ENCODE results near the gene TMOD3.

The TMOD3 gene

DNA sequence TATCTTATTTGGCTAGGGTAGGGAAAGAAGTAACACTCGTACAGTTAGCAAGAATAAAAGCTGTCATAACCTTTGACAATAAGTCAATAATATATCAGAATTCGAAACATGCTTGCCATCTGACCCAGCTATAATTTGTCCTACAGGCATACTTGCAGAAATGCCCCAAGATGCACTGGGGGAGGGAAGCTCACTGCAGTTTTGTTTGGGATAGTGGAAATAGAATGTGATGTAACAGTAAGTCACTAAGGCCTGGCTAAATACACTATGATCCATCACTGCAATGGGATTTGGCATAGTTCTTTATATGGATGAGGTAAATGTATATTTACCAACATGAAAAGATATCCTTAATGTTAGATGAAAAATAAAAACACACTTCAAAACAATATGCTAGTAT is 25.5 kb upstream of the TMOD3 start:
- TF ChIP-seq, protein P1, sequence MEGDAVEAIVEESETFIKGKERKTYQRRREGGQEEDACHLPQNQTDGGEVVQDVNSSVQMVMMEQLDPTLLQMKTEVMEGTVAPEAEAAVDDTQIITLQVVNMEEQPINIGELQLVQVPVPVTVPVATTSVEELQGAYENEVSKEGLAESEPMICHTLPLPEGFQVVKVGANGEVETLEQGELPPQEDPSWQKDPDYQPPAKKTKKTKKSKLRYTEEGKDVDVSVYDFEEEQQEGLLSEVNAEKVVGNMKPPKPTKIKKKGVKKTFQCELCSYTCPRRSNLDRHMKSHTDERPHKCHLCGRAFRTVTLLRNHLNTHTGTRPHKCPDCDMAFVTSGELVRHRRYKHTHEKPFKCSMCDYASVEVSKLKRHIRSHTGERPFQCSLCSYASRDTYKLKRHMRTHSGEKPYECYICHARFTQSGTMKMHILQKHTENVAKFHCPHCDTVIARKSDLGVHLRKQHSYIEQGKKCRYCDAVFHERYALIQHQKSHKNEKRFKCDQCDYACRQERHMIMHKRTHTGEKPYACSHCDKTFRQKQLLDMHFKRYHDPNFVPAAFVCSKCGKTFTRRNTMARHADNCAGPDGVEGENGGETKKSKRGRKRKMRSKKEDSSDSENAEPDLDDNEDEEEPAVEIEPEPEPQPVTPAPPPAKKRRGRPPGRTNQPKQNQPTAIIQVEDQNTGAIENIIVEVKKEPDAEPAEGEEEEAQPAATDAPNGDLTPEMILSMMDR (IDR thresholded peaks at IDR 0.05; ENCODE audit: insufficient read depth, low read length, poor library complexity, severe bottlenecking) = no peak
- TF ChIP-seq EZH2phosphoT487 (conservative IDR thresholded peaks at IDR 0.05; ENCODE audit: low read length) = no peak

DNA sequence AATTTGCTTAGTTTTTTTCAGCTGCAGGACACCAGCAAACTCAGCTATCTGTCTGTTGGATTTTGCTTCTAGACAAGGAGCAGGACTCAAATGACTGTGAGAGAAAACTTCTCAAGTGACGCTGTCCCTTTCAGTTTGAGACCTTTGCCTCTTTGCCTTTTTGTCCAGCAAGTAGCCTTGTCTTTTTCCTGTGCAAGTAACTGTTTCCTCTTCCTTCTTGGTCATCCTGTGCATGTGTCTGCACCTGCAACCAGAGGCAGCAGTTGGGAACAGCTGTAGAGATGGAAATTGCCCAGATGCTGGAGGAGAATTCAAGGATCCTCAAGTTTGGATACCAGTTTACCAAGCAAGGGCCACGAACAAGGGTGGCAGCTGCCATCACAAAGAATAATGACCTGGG is 23.3 kb upstream of the TMOD3 start:
- no peaks in the 10 kb centered on the region for H3K9me3 ChIP-seq (ENCODE audit: insufficient read depth, low read length)
- H3K9me2 ChIP-seq (replicated peaks; ENCODE audit: insufficient read depth, low read length) = no peaks in the 10 kb centered on the region
- H3K4me3 ChIP-seq (ENCODE audit: insufficient read depth, low read length, poor library complexity, severe bottlenecking) = no peak overlapping the region
- H3K79me2 ChIP-seq (ENCODE audit: insufficient read depth, low read length) = no peaks in the 10 kb centered on the region
- no peak for TF ChIP-seq EZH2phosphoT487 (conservative IDR thresholded peaks at IDR 0.05; ENCODE audit: low read length)
- TF ChIP-seq, protein P1 (IDR thresholded peaks at IDR 0.05; ENCODE audit: insufficient read depth, low read length, poor library complexity, severe bottlenecking) = no peak
- no peaks in the 10 kb centered on the region for H3K36me3 ChIP-seq (ENCODE audit: low read length)
- no peaks in the 10 kb centered on the region for H4K20me1 ChIP-seq (ENCODE audit: low read depth, low read length)
- H3K9ac ChIP-seq (ENCODE audit: low read length) = no peak overlapping the region
- H3K4me2 ChIP-seq (ENCODE audit: low read depth, low read length, poor library complexity, severe bottlenecking) = no peak overlapping the region
- no peaks in the 10 kb centered on the region for H3K27me3 ChIP-seq (ENCODE audit: low read length)
- no peaks in the 10 kb centered on the region for H3F3A ChIP-seq (ENCODE audit: insufficient read depth)
- H2AFZ ChIP-seq (ENCODE audit: low read depth, low read length, severe bottlenecking) = no peak overlapping the region
- H3K27ac ChIP-seq (ENCODE audit: low read depth, low read length) = no peak overlapping the region

More for the DNA sequence above, 25.5 kb upstream of the TMOD3 start:
- Histone ChIP-seq H3K9me2 (replicated peaks; ENCODE audit: insufficient read depth, low read length) (no peaks in the 10 kb centered on the region), H4K20me1 (ENCODE audit: low read depth, low read length) (no peaks in the 10 kb centered on the region), H3K9me3 (ENCODE audit: insufficient read depth, low read length) (no peaks in the 10 kb centered on the region), H3K4me2 (ENCODE audit: low read depth, low read length, poor library complexity, severe bottlenecking) (no peak overlapping the region), H3K4me3 (ENCODE audit: insufficient read depth, low read length, poor library complexity, severe bottlenecking) (no peak overlapping the region), H3K27ac (ENCODE audit: low read depth, low read length) (no peak overlapping the region), H3K79me2 (ENCODE audit: insufficient read depth, low read length) (no peaks in the 10 kb centered on the region), H3K9ac (ENCODE audit: low read length) (no peak overlapping the region), H2AFZ (ENCODE audit: low read depth, low read length, severe bottlenecking) (no peak overlapping the region), H3F3A (ENCODE audit: insufficient read depth) (no peaks in the 10 kb centered on the region), H3K27me3 (ENCODE audit: low read length) (no peaks in the 10 kb centered on the region), H3K36me3 (ENCODE audit: low read length) (no peaks in the 10 kb centered on the region)

DNA sequence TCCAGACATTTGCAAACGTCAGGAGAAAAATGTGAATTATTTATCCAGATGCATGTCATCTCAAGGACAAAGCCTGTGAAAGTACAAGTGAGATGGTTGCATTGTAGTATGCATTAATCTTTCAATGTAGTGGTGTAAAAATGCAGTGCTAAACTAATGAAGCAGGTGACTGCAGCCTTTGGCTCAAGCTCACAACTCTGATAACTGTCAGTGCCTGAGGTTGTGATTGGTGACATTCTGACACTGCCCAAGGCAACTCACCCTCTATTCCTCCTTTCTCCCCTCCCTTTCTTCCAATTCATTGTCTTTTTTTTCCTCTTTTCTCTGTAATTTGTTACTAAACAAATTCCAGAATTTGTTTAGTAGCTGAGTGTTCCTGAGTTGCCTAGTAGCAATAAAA is 20.0 kb upstream of the TMOD3 start:
- Histone ChIP-seq H3K9me2 (replicated peaks; ENCODE audit: insufficient read depth, low read length) (no peaks in the 10 kb centered on the region), H3K36me3 (ENCODE audit: low read length) (no peaks in the 10 kb centered on the region), H3K27ac (ENCODE audit: low read depth, low read length) (no peak overlapping the region), H3K4me3 (ENCODE audit: insufficient read depth, low read length, poor library complexity, severe bottlenecking) (no peak overlapping the region), H2AFZ (ENCODE audit: low read depth, low read length, severe bottlenecking) (no peak overlapping the region), H3K9me3 (ENCODE audit: insufficient read depth, low read length) (no peaks in the 10 kb centered on the region), H3K27me3 (ENCODE audit: low read length) (no peaks in the 10 kb centered on the region), H4K20me1 (ENCODE audit: low read depth, low read length) (no peaks in the 10 kb centered on the region), H3K79me2 (ENCODE audit: insufficient read depth, low read length) (no peaks in the 10 kb centered on the region), H3K4me2 (ENCODE audit: low read depth, low read length, poor library complexity, severe bottlenecking) (no peak overlapping the region), H3K9ac (ENCODE audit: low read length) (no peak overlapping the region), H3F3A (ENCODE audit: insufficient read depth) (no peaks in the 10 kb centered on the region)
- TF ChIP-seq, protein P1 (IDR thresholded peaks at IDR 0.05; ENCODE audit: insufficient read depth, low read length, poor library complexity, severe bottlenecking) = no peak
- no peak for TF ChIP-seq EZH2phosphoT487 (conservative IDR thresholded peaks at IDR 0.05; ENCODE audit: low read length)

All from SU-DHL-6 (cell line).